Fibroblast of lung (primary cell): ENCODE data around the gene PTPN9. TPM values are rescaled to one million over a fixed set of nuclear protein-coding genes. Genes with fewer than 3 reads are reported as not detected.

Experiments used
- DNase-seq, 2 donors: peaks; one replicate each; pipeline versions ENCODE4 v3.0.0 to v3.0.0-alpha.2; 2010; ENCODE audit warnings: low read depth in 2 of 2
- H2AFZ ChIP-seq: 2 replicates; pipeline ENCODE4 v1.5.1; 2012; ENCODE audit warnings: low read length, control low read depth, inconsistent platforms
- H3K27ac ChIP-seq: 2 replicates; pipeline ENCODE4 v1.5.1; 2011; ENCODE audit warnings: low read length, control low read depth; ENCODE audit not compliant: insufficient read depth
- H3K27me3 ChIP-seq: 2 replicates; pipeline ENCODE4 v1.5.1; 2011; ENCODE audit warnings: mild to moderate bottlenecking, low read length; ENCODE audit not compliant: control insufficient read depth, insufficient read depth
- H3K36me3 ChIP-seq: 2 replicates; pipeline ENCODE4 v1.5.1; 2011; ENCODE audit warnings: low read length; ENCODE audit not compliant: control insufficient read depth, insufficient read depth
- H3K4me1 ChIP-seq: 2 replicates; pipeline ENCODE4 v1.5.1; 2011; ENCODE audit warnings: low read length; ENCODE audit not compliant: control insufficient read depth, insufficient read depth; ENCODE audit errors: extremely low read depth
- H3K4me2 ChIP-seq: 2 replicates; pipeline ENCODE4 v1.5.1; 2011; ENCODE audit warnings: low read length, control low read depth; ENCODE audit not compliant: insufficient read depth; ENCODE audit errors: extremely low read depth
- H3K4me3 ChIP-seq, 4 experiments: fragments of 200-600 bp in 1 of 4; sonication (generic) in 1 of 4; replicated peaks in 1 of 4; 2 replicates each; pipeline ENCODE4 v1.5.1; 2011 to 2016; ENCODE audit warnings: low read length in 4 of 4, low read depth in 3 of 4, mild to moderate bottlenecking in 3 of 4, control low read depth in 2 of 4, inconsistent platforms in 1 of 4, mixed read lengths in 1 of 4; ENCODE audit not compliant: insufficient read depth in 1 of 4; ENCODE audit errors: control extremely low read depth in 1 of 4
- H3K79me2 ChIP-seq: 2 replicates; pipeline ENCODE4 v1.5.1; 2012; ENCODE audit warnings: mild to moderate bottlenecking, low read length, inconsistent platforms; ENCODE audit not compliant: control insufficient read depth, insufficient read depth
- H3K9ac ChIP-seq: 2 replicates; pipeline ENCODE4 v1.5.1; 2011; ENCODE audit warnings: mild to moderate bottlenecking, low read length, control low read depth; ENCODE audit not compliant: insufficient read depth
- H3K9me3 ChIP-seq: 2 replicates; pipeline ENCODE4 v1.5.1; 2012; ENCODE audit warnings: low read depth, low read length; ENCODE audit not compliant: control insufficient read depth, insufficient read depth
- H4K20me1 ChIP-seq: 2 replicates; pipeline ENCODE4 v1.5.1; 2011; ENCODE audit warnings: low read length; ENCODE audit not compliant: control insufficient read depth, insufficient read depth; ENCODE audit errors: extremely low read depth
- EZH2 ChIP-seq: IDR thresholded peaks from 2 replicates; pipeline ENCODE4 v1.5.1; 2012; ENCODE audit warnings: low read length, control low read depth, mild to moderate bottlenecking; ENCODE audit errors: missing control alignments
- polyA plus RNA-seq, 2 donors: library from polyadenylated mRNA; depleted of rRNA in 1 of 2; stranded (reverse) in 1 of 2; unstranded in 1 of 2; fragments of >200 nt; gene quantifications; 2 replicates each; pipeline ENCODE4 v1.2.1, GENCODE V29; 2011 to 2012; ENCODE audit warnings: missing spikeins in 1 of 2
- total RNA-seq: library from RNA; depleted of rRNA; stranded (reverse); fragments of >200 nt; gene quantifications from 2 replicates; pipeline ENCODE4 v1.2.1, GENCODE V29; 2014
- TF ChIP-seq, protein P1 (sequence below), 2 donors: IDR thresholded peaks in 1 of 2; conservative IDR thresholded peaks in 1 of 2; 1 replicate in 1 of 2; 2 replicates in 1 of 2; pipeline ENCODE4 v1.5.1; 2011 to 2012; ENCODE audit warnings: low read length in 2 of 2, control low read depth in 1 of 2, inconsistent platforms in 1 of 2, low read depth in 1 of 2, mild to moderate bottlenecking in 1 of 2

The PTPN9 gene
- total and polyA plus RNA-seq, 2 donors (not counting 1 experiment from before 2014, with no cell fraction given), result 20.6 to 41.6 TPM

DNA sequence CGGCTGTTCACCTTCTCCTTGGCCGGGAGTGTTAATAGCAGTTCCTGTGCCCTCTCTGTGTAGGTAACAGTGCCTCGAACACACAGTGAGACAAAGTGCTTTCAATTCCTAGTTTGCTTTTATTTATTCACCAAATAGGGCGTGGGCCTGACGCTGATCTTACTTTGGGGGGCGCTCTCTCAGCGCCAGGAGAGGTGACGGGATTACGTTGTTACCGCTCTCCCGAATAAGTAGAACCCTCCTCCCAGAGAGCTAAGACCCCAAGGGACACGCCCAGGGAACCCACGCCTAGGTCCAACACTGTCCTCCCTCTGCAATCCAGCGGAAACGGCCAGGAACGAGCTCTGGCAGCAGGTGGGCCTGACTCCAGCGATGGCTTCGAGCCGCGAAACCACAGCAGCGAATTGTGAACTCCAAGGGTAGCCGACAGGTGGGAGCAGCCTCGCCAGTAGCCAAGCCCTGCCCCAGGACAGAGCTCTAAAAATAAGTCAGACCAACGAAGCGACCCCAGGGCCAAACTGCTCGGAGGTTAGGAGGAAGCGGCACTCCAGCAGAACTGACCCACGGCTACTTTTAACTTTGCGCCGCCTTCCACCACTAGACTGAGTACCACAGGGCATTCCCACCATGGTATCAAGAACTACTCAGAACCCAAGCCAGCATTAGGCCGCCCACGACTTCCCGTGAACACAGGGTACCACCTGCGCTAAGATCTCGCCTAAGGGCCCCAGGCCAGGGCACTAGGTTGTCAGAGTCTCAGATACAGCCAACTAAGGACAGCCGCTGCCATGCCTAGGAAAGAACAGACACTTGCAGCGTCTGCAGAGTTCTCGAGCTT lies 126.0 kb downstream of the PTPN9 start:
- no peaks in the 10 kb centered on the region for H3K36me3 ChIP-seq
- peak overlapping the region; percentile 99 for H3K4me2 ChIP-seq
- H4K20me1 ChIP-seq, result no peaks in the 10 kb centered on the region
- H3K27ac ChIP-seq, result peak overlapping the region; percentile 85
- H3K4me3 ChIP-seq, result peak overlapping the region; percentile 75 to 94 (median 80)
- peak overlapping the region; percentile 47 for H2AFZ ChIP-seq
- peaks cover 9% of the 10 kb centered on the region for H3K4me1 ChIP-seq
- H3K79me2 ChIP-seq, result peaks cover 30% of the 10 kb centered on the region
- peak; percentile 29 to 33 for DNase-seq
- H3K27me3 ChIP-seq, result no peaks in the 10 kb centered on the region
- no peaks in the 10 kb centered on the region for H3K9me3 ChIP-seq
- peak overlapping the region; percentile 62 for H3K9ac ChIP-seq
- TF ChIP-seq, protein P1, sequence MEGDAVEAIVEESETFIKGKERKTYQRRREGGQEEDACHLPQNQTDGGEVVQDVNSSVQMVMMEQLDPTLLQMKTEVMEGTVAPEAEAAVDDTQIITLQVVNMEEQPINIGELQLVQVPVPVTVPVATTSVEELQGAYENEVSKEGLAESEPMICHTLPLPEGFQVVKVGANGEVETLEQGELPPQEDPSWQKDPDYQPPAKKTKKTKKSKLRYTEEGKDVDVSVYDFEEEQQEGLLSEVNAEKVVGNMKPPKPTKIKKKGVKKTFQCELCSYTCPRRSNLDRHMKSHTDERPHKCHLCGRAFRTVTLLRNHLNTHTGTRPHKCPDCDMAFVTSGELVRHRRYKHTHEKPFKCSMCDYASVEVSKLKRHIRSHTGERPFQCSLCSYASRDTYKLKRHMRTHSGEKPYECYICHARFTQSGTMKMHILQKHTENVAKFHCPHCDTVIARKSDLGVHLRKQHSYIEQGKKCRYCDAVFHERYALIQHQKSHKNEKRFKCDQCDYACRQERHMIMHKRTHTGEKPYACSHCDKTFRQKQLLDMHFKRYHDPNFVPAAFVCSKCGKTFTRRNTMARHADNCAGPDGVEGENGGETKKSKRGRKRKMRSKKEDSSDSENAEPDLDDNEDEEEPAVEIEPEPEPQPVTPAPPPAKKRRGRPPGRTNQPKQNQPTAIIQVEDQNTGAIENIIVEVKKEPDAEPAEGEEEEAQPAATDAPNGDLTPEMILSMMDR (conservative IDR thresholded peaks at IDR 0.05 in 1 of 2, IDR thresholded peaks at IDR 0.05 in 1 of 2; ENCODE audit: low read depth in 1 of 2, low read length in 2 of 2), result peak in 1 of 2 donors; percentile 5
- TF ChIP-seq EZH2, result no peak

DNA sequence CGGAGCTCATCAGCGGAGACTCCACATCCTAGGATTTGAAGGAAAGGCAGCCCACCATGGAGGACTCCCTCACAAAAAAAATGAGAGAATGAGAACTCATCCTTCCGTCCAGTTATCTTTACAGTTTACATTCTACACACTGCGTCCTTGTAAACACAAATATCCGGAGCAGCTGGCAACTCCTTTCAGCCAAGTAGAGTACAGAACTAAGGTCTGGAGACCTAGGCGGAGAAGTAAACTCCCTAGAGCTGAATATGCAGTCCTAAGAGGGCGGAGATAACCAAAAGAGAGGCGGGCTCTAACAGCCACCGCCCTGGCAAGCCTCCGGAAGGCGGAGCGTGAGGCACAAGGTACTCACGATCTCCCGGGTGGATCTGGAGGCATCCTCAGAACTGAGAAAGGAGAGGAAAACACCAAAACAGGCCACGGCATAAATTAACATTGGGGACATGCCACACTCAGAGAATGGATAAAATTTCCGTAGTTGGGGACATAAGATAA lies 126.7 kb downstream of the PTPN9 start:
- peak overlapping the region; percentile 99 for H3K4me2 ChIP-seq
- H3K27ac ChIP-seq, result peak overlapping the region; percentile 85
- no peaks in the 10 kb centered on the region for H4K20me1 ChIP-seq
- H3K79me2 ChIP-seq, result peaks cover 37% of the 10 kb centered on the region
- no peaks in the 10 kb centered on the region for H3K9me3 ChIP-seq
- peak overlapping the region; percentile 62 for H3K9ac ChIP-seq
- H3K4me1 ChIP-seq, result peaks cover 9% of the 10 kb centered on the region
- peak overlapping the region; percentile 75 to 94 (median 80) for H3K4me3 ChIP-seq
- no peaks in the 10 kb centered on the region for H3K27me3 ChIP-seq
- TF ChIP-seq EZH2, result no peak
- TF ChIP-seq, protein P1 (conservative IDR thresholded peaks at IDR 0.05 in 1 of 2, IDR thresholded peaks at IDR 0.05 in 1 of 2; ENCODE audit: low read depth in 1 of 2, low read length in 2 of 2), result no peak
- peak; percentile 73 to 83 for DNase-seq
- H3K36me3 ChIP-seq, result no peaks in the 10 kb centered on the region
- peak overlapping the region; percentile 39 for H2AFZ ChIP-seq

DNA sequence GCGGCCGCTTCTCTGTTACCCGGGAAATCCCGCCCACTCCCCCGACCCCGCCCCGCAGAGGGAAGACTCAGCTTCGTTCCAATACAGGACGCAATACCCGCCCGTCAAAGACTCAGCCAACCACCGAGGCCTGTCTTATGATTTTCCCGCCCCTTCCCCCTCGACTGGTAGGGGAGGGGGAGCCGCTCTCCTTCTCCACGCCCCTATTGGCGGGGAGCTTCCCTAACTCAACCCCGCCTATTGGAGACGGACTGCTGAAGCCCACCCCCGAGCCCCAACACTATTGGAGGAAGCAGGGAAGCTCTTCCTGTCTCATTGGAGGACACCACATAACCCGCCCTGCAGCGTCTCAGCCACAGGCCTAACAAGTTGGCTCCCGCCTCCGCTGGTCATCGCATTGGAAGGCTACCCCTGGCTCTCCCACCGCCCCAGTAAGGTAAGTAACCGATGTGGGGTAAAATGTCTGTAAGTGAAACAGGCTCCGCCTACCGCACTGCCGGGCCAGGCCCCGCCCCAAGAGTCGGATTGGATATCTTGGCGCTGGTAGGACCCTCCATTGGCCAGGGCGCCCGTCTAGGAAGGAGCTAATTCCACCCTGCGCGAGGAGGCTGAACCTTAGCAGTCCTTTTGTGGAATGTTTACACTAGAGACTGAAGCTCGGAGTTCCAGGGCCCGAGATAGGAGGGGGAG lies 127.3 kb downstream of the PTPN9 start, which contains the start of gene SIN3A:
Gene SIN3A (minus strand): TSS at position 17 of the 690 bp plus-strand sequence. CDS start 21,315 bp downstream, outside the sequence.
- peak within 1 kb of the TSS; percentile 82 to 99 (median 96) for H3K4me3 ChIP-seq
- H3K4me2 ChIP-seq, result peak within 1 kb of the TSS; percentile 99
- DNase-seq, result peak; percentile 100
- no peaks in the 10 kb centered on the region for H3K9me3 ChIP-seq
- H3K27me3 ChIP-seq, result no peaks in the 10 kb centered on the region
- no peaks in the 10 kb centered on the region for H4K20me1 ChIP-seq
- peak within 1 kb of the TSS; percentile 92 for H3K27ac ChIP-seq
- H2AFZ ChIP-seq, result peak within 1 kb of the TSS; percentile 75
- peaks cover 43% of the 10 kb centered on the region for H3K79me2 ChIP-seq
- no peaks in the 10 kb centered on the region for H3K36me3 ChIP-seq
- TF ChIP-seq, protein P1 (conservative IDR thresholded peaks at IDR 0.05 in 1 of 2, IDR thresholded peaks at IDR 0.05 in 1 of 2; ENCODE audit: low read depth in 1 of 2, low read length in 2 of 2), result no peak
- TF ChIP-seq EZH2, result no peak
- H3K4me1 ChIP-seq, result peaks cover 7% of the 10 kb centered on the region
- peak within 1 kb of the TSS; percentile 93 for H3K9ac ChIP-seq
